ENCODE data around the gene SNX1. TPM values are rescaled to one million over a fixed set of nuclear protein-coding genes. Genes with fewer than 3 reads are reported as not detected.
A peak's percentile ranks its signal among the peaks of the same experiment; 100 is the strongest.

The SNX1 gene
- total and polyA plus RNA-seq, 2 of the 13 experiments (the other 11 are each of a cell fraction or from before 2014, with no cell fraction given) = 29.3 to 60.1 TPM

GRCh38 chr15:64070965-64071851, 24.6 kb upstream of the SNX1 start (continued):
- TF ChIP-seq, protein P1, sequence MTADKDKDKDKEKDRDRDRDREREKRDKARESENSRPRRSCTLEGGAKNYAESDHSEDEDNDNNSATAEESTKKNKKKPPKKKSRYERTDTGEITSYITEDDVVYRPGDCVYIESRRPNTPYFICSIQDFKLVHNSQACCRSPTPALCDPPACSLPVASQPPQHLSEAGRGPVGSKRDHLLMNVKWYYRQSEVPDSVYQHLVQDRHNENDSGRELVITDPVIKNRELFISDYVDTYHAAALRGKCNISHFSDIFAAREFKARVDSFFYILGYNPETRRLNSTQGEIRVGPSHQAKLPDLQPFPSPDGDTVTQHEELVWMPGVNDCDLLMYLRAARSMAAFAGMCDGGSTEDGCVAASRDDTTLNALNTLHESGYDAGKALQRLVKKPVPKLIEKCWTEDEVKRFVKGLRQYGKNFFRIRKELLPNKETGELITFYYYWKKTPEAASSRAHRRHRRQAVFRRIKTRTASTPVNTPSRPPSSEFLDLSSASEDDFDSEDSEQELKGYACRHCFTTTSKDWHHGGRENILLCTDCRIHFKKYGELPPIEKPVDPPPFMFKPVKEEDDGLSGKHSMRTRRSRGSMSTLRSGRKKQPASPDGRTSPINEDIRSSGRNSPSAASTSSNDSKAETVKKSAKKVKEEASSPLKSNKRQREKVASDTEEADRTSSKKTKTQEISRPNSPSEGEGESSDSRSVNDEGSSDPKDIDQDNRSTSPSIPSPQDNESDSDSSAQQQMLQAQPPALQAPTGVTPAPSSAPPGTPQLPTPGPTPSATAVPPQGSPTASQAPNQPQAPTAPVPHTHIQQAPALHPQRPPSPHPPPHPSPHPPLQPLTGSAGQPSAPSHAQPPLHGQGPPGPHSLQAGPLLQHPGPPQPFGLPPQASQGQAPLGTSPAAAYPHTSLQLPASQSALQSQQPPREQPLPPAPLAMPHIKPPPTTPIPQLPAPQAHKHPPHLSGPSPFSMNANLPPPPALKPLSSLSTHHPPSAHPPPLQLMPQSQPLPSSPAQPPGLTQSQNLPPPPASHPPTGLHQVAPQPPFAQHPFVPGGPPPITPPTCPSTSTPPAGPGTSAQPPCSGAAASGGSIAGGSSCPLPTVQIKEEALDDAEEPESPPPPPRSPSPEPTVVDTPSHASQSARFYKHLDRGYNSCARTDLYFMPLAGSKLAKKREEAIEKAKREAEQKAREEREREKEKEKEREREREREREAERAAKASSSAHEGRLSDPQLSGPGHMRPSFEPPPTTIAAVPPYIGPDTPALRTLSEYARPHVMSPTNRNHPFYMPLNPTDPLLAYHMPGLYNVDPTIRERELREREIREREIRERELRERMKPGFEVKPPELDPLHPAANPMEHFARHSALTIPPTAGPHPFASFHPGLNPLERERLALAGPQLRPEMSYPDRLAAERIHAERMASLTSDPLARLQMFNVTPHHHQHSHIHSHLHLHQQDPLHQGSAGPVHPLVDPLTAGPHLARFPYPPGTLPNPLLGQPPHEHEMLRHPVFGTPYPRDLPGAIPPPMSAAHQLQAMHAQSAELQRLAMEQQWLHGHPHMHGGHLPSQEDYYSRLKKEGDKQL (CRISPR knock-in tag; IDR thresholded peaks at IDR 0.05; ENCODE audit: low read depth) = no peak
- TF ChIP-seq DMAP1 (CRISPR knock-in tag; IDR thresholded peaks at IDR 0.05) (0 out of 2 replicates have a peak, but pooled peaks have one; percentile 34), ZNF644 (CRISPR knock-in tag; IDR thresholded peaks at IDR 0.05; ENCODE audit: low read depth) (0 out of 2 replicates have a peak, but pooled peaks have one; percentile 21), FOSL2 (CRISPR knock-in tag; IDR thresholded peaks at IDR 0.05) (peak; percentile 86), GATAD1 (CRISPR knock-in tag; IDR thresholded peaks at IDR 0.05) (0 out of 2 replicates have a peak, but pooled peaks have one; percentile 28), HNF4G (IDR thresholded peaks at IDR 0.05; ENCODE audit: borderline replicate concordance, low read depth, low read length) (peak; percentile 56; the same call in 1 of the 2 replicates), HNF4G (CRISPR knock-in tag; IDR thresholded peaks at IDR 0.05; ENCODE audit: borderline replicate concordance, low read depth) (no peak), NCOA2 (CRISPR knock-in tag; IDR thresholded peaks at IDR 0.05) (peak; percentile 36; the same call in 1 of the 2 replicates), TAF15 (IDR thresholded peaks at IDR 0.05; ENCODE audit: low read depth, low read length, poor library complexity, severe bottlenecking) (no peak), FOXA3 (CRISPR knock-in tag; IDR thresholded peaks at IDR 0.05) (peak; percentile 31; the same call in 1 of the 2 replicates), ZNF547 (CRISPR knock-in tag; IDR thresholded peaks at IDR 0.05) (peak; percentile 63; the same call in 1 of the 2 replicates), TGIF2 (CRISPR knock-in tag; IDR thresholded peaks at IDR 0.05) (0 out of 2 replicates have a peak, but pooled peaks have one; percentile 35), ZNF256 (CRISPR knock-in tag; conservative IDR thresholded peaks at IDR 0.05) (no peak)
- TF ChIP-seq, protein P2, sequence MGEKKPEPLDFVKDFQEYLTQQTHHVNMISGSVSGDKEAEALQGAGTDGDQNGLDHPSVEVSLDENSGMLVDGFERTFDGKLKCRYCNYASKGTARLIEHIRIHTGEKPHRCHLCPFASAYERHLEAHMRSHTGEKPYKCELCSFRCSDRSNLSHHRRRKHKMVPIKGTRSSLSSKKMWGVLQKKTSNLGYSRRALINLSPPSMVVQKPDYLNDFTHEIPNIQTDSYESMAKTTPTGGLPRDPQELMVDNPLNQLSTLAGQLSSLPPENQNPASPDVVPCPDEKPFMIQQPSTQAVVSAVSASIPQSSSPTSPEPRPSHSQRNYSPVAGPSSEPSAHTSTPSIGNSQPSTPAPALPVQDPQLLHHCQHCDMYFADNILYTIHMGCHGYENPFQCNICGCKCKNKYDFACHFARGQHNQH (CRISPR knock-in tag; IDR thresholded peaks at IDR 0.05) = 0 out of 2 replicates have a peak, but pooled peaks have one; percentile 44
- TF ChIP-seq, protein P3, sequence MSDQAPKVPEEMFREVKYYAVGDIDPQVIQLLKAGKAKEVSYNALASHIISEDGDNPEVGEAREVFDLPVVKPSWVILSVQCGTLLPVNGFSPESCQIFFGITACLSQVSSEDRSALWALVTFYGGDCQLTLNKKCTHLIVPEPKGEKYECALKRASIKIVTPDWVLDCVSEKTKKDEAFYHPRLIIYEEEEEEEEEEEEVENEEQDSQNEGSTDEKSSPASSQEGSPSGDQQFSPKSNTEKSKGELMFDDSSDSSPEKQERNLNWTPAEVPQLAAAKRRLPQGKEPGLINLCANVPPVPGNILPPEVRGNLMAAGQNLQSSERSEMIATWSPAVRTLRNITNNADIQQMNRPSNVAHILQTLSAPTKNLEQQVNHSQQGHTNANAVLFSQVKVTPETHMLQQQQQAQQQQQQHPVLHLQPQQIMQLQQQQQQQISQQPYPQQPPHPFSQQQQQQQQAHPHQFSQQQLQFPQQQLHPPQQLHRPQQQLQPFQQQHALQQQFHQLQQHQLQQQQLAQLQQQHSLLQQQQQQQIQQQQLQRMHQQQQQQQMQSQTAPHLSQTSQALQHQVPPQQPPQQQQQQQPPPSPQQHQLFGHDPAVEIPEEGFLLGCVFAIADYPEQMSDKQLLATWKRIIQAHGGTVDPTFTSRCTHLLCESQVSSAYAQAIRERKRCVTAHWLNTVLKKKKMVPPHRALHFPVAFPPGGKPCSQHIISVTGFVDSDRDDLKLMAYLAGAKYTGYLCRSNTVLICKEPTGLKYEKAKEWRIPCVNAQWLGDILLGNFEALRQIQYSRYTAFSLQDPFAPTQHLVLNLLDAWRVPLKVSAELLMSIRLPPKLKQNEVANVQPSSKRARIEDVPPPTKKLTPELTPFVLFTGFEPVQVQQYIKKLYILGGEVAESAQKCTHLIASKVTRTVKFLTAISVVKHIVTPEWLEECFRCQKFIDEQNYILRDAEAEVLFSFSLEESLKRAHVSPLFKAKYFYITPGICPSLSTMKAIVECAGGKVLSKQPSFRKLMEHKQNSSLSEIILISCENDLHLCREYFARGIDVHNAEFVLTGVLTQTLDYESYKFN (CRISPR knock-in tag; conservative IDR thresholded peaks at IDR 0.05) = peak; percentile 34; the same call in 1 of the 2 replicates

Data from HepG2 (cell line).